Epithelial cell of esophagus (primary cell): Measurements from ENCODE around the gene ASCL1.

Experiments
- DNase-seq: peaks from one replicate; pipeline ENCODE4 v3.0.0; 2010; ENCODE audit warnings: low read depth
- H3K4me3 ChIP-seq: 2 replicates; pipeline ENCODE4 v1.5.1; 2011; ENCODE audit warnings: mild to moderate bottlenecking, low read length, control low read depth
- CTCF ChIP-seq: IDR thresholded peaks from 2 replicates; pipeline ENCODE4 v1.5.1; 2011; ENCODE audit warnings: low read depth, mild to moderate bottlenecking, low read length, control low read depth, inconsistent platforms; ENCODE audit not compliant: insufficient read depth; ENCODE audit errors: missing control alignments

Gene ASCL1

GRCh38 chr12:102962986-102963385, 5.5 kb downstream of the ASCL1 start:
- no peak for DNase-seq
- H3K4me3 ChIP-seq: no peak overlapping the region
- no peak for TF ChIP-seq CTCF

- no peak overlapping the region for H3K4me3 ChIP-seq
- no peak for DNase-seq
- no peak for TF ChIP-seq CTCF
These were observed 6.3 kb downstream of the ASCL1 start for GRCh38 chr12:102963796-102964195.

DNA sequence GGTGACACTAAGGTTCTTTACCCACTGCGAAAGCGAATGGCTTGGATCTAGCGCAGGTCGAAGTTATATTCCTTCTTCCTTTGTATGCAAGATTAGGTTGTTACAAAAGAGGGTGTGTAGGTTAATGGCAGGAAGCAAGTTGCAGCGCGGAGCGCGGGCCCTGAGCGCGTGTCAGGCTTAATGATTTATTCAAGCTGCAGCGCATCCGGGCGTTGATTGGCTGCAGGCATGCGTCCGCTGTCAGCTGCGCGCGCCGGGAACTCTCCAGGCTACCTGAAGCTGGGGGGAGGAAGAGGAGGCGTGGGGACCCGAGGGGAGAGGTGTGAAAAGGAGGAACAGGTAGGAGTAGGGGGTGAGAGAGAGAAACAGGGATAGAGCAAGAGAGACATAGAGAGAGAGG, 7.4 kb downstream of the ASCL1 start:
- no peak overlapping the region for H3K4me3 ChIP-seq
- DNase-seq: peak; percentile 49
- no peak for TF ChIP-seq CTCF

- TF ChIP-seq CTCF: no peak
- DNase-seq: no peak
- no peak overlapping the region for H3K4me3 ChIP-seq
These were observed 8.0 kb downstream of the ASCL1 start for GRCh38 chr12:102965281-102966155.

DNA sequence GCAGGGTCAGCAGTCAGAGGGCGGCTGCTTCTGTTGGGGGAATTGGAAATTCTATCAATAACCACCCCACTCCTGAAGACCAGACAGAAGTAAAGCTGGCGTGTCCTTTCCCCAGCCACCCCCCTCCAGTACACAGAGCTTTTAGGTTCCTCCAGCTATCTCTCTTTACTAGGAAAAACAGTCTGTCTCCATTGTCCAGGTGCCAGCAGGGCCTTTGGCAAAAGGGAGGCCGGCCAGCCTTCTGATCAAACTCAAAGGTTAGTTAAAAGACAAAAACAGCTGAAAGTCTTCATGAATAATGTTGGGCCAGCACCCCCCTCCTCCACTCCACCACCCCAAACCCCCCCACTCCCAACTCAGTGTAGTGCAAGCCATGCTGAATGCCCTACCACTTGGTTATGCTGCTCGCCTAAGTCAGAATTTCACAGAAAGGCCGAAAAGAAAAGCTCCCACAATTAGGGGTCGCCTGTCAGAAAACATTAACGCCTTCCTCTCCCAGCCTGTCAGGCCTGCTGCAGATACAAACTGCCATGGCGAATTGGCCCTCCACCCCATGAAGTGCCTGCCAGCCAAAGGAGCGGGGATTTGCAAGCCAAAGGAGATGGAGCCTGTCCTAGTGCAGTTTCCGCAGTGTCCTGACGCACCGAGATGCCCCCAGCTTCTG, 8.9 kb downstream of the ASCL1 start:
- DNase-seq: no peak
- no peak for TF ChIP-seq CTCF
- H3K4me3 ChIP-seq: no peak overlapping the region

DNA sequence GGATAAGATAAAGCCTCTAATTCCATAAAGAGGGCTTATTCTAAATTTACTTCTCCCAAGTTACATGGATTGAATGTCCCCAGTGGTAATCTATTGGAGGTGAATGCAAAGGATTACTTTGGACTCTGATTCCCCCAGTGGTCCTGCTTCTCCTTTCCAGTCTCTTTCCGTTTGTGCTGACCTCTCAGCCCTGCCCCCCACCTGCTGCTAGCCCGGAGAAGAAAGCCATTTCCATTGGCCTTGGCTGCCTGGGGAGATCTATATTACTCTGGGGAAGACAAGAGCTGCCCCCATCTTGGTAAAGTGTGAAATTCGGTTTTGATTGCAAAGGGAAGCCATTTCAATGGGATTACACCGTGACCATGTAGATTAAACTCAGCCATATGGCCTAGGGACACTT, 13.3 kb downstream of the ASCL1 start:
- H3K4me3 ChIP-seq: no peak overlapping the region
- TF ChIP-seq CTCF: no peak
- DNase-seq: no peak

- no peak for DNase-seq
- no peak for TF ChIP-seq CTCF
- H3K4me3 ChIP-seq: no peak overlapping the region
These were observed 13.8 kb downstream of the ASCL1 start for GRCh38 chr12:102971227-102971626.
